ENCODE data around the gene MIPOL1. TPM values are rescaled to one million over a fixed set of nuclear protein-coding genes. Genes with fewer than 3 reads are reported as not detected.
A peak's percentile ranks its signal among the peaks of the same experiment; 100 is the strongest.

MIPOL1 gene
- total and polyA plus RNA-seq, 2 experiments from 2014 or later: 5.7 to 5.9 TPM

- in situ Hi-C loops (cut with MboI): no loop called here
- no peaks in the 10 kb centered on the region for H3K79me2 ChIP-seq (ENCODE audit: insufficient read depth)
- H3K9me3 ChIP-seq (ENCODE audit: low read depth): no peaks in the 10 kb centered on the region
- peak within 1 kb of the TSS; percentile 84 for H3K4me2 ChIP-seq (ENCODE audit: unreplicated experiment)
- 2% methylated on average over 45 to 70 of the region's 92 CpGs for WGBS, 2 experiments (ENCODE audit: low coverage in 1 of 2, low lambda C conversion rate in 2 of 2, missing lambda C conversion rate in 2 of 2)
- H4K20me1 ChIP-seq (ENCODE audit: insufficient read depth): no peaks in the 10 kb centered on the region
- peaks cover 5% of the 10 kb centered on the region; the same call in 1 of the 2 replicates for H3K4me1 ChIP-seq (ENCODE audit: insufficient read depth)
- H3K4me3 ChIP-seq: peak within 1 kb of the TSS; percentile 85
- DNase-seq: peak; percentile 69
- H2AFZ ChIP-seq: peak within 1 kb of the TSS; percentile 91
- TF ChIP-seq EZH2phosphoT487 (IDR thresholded peaks at IDR 0.05; ENCODE audit: insufficient read depth, low read depth): no peak
- TF ChIP-seq EZH2 (IDR thresholded peaks at IDR 0.05; ENCODE audit: insufficient read depth, poor library complexity, severe bottlenecking): no peak
- no peaks in the 10 kb centered on the region for H3F3A ChIP-seq (ENCODE audit: insufficient read depth)
- H3K36me3 ChIP-seq (ENCODE audit: low read depth): no peaks in the 10 kb centered on the region
- no peak within 1 kb of the TSS for H3K27ac ChIP-seq
- peaks cover 74% of the 10 kb centered on the region for H3K27me3 ChIP-seq (replicated peaks; ENCODE audit: insufficient read depth)
- H3K9me2 ChIP-seq (ENCODE audit: insufficient read depth): no peaks in the 10 kb centered on the region
- H3K9ac ChIP-seq: no peak within 1 kb of the TSS
These were observed 397.5 kb downstream of the MIPOL1 start, which contains the start of the genes FOXA1 and TTC6 for GRCh38 chr14:37594971-37595808. FOXA1 (minus strand) TSS chr14:37595249; CDS start chr14:37594972, 277 bp downstream. TTC6 (plus strand) TSS chr14:37595629; CDS start chr14:37622065, 26,436 bp downstream.

GRCh38 chr14:37595809-37596621 is 398.3 kb downstream of the MIPOL1 start:
- Histone ChIP-seq H3K36me3 (ENCODE audit: low read depth) (no peaks in the 10 kb centered on the region), H3K4me1 (ENCODE audit: insufficient read depth) (peaks cover 5% of the 10 kb centered on the region; the same call in 1 of the 2 replicates), H3K9me3 (ENCODE audit: low read depth) (no peaks in the 10 kb centered on the region), H3K9ac (no peak overlapping the region), H3K27ac (no peak overlapping the region), H3F3A (ENCODE audit: insufficient read depth) (no peaks in the 10 kb centered on the region), H4K20me1 (ENCODE audit: insufficient read depth) (no peaks in the 10 kb centered on the region), H3K4me3 (peak overlapping the region; percentile 63), H3K9me2 (ENCODE audit: insufficient read depth) (no peaks in the 10 kb centered on the region), H2AFZ (peak overlapping the region; percentile 1; the same call in 1 of the 2 replicates), H3K4me2 (ENCODE audit: unreplicated experiment) (peak overlapping the region; percentile 84), H3K27me3 (replicated peaks; ENCODE audit: insufficient read depth) (peaks cover 74% of the 10 kb centered on the region), H3K79me2 (ENCODE audit: insufficient read depth) (no peaks in the 10 kb centered on the region)
- in situ Hi-C loops (cut with MboI): no loop called here
- DNase-seq: peak; percentile 53
- TF ChIP-seq EZH2 (IDR thresholded peaks at IDR 0.05; ENCODE audit: insufficient read depth, poor library complexity, severe bottlenecking) (no peak), EZH2phosphoT487 (IDR thresholded peaks at IDR 0.05; ENCODE audit: insufficient read depth, low read depth) (no peak)
- WGBS, 2 experiments (ENCODE audit: low coverage in 1 of 2, low lambda C conversion rate in 2 of 2, missing lambda C conversion rate in 2 of 2): 6 to 8% methylated on average over 42 to 46 of the region's 46 CpGs

GRCh38 chr14:37596790-37597472 is 399.2 kb downstream of the MIPOL1 start:
- Histone ChIP-seq H2AFZ (no peak overlapping the region), H3K27ac (no peak overlapping the region), H3K79me2 (ENCODE audit: insufficient read depth) (no peaks in the 10 kb centered on the region), H3K4me2 (ENCODE audit: unreplicated experiment) (no peak overlapping the region), H3K4me3 (no peak overlapping the region), H3K9me2 (ENCODE audit: insufficient read depth) (no peaks in the 10 kb centered on the region), H3K9ac (no peak overlapping the region), H3K4me1 (ENCODE audit: insufficient read depth) (peaks cover 5% of the 10 kb centered on the region; the same call in 1 of the 2 replicates), H3K36me3 (ENCODE audit: low read depth) (no peaks in the 10 kb centered on the region), H3K9me3 (ENCODE audit: low read depth) (no peaks in the 10 kb centered on the region), H3F3A (ENCODE audit: insufficient read depth) (no peaks in the 10 kb centered on the region), H4K20me1 (ENCODE audit: insufficient read depth) (no peaks in the 10 kb centered on the region), H3K27me3 (replicated peaks; ENCODE audit: insufficient read depth) (peaks cover 78% of the 10 kb centered on the region)
- no peak for DNase-seq
- in situ Hi-C loops (cut with MboI): no loop called here
- TF ChIP-seq EZH2 (IDR thresholded peaks at IDR 0.05; ENCODE audit: insufficient read depth, poor library complexity, severe bottlenecking) (peak; percentile 75), EZH2phosphoT487 (IDR thresholded peaks at IDR 0.05; ENCODE audit: insufficient read depth, low read depth) (no peak)
- 29% methylated on average over 7 of the region's 7 CpGs for WGBS, 2 experiments (ENCODE audit: low coverage in 1 of 2, low lambda C conversion rate in 2 of 2, missing lambda C conversion rate in 2 of 2)

- Histone ChIP-seq H3K9ac (no peak overlapping the region), H3F3A (ENCODE audit: insufficient read depth) (no peaks in the 10 kb centered on the region), H3K27ac (no peak overlapping the region), H4K20me1 (ENCODE audit: insufficient read depth) (no peaks in the 10 kb centered on the region), H3K27me3 (replicated peaks; ENCODE audit: insufficient read depth) (peaks cover 82% of the 10 kb centered on the region), H3K4me1 (ENCODE audit: insufficient read depth) (peaks cover 5% of the 10 kb centered on the region; the same call in 1 of the 2 replicates), H3K4me2 (ENCODE audit: unreplicated experiment) (no peak overlapping the region), H2AFZ (no peak overlapping the region), H3K9me3 (ENCODE audit: low read depth) (no peaks in the 10 kb centered on the region), H3K36me3 (ENCODE audit: low read depth) (no peaks in the 10 kb centered on the region), H3K9me2 (ENCODE audit: insufficient read depth) (no peaks in the 10 kb centered on the region), H3K4me3 (no peak overlapping the region), H3K79me2 (ENCODE audit: insufficient read depth) (no peaks in the 10 kb centered on the region)
- TF ChIP-seq EZH2 (IDR thresholded peaks at IDR 0.05; ENCODE audit: insufficient read depth, poor library complexity, severe bottlenecking) (no peak), EZH2phosphoT487 (IDR thresholded peaks at IDR 0.05; ENCODE audit: insufficient read depth, low read depth) (no peak)
- 26 to 29% methylated on average over 20 of the region's 20 CpGs for WGBS, 2 experiments (ENCODE audit: low coverage in 1 of 2, low lambda C conversion rate in 2 of 2, missing lambda C conversion rate in 2 of 2)
- in situ Hi-C loops (cut with MboI): no loop called here
- peak; percentile 28 for DNase-seq
These were observed 399.8 kb downstream of the MIPOL1 start for GRCh38 chr14:37597538-37597913.
